ENCODE results near the gene SSTR5.

SSTR5 gene

GRCh38 chr16:1124291-1124690 lies 51.7 kb downstream of the SSTR5 start:
- no peak for DNase-seq (ENCODE audit: low spot score)

- DNase-seq (ENCODE audit: low spot score), result no peak
Measured at GRCh38 chr16:1124795-1125194, 52.2 kb downstream of the SSTR5 start.

DNA sequence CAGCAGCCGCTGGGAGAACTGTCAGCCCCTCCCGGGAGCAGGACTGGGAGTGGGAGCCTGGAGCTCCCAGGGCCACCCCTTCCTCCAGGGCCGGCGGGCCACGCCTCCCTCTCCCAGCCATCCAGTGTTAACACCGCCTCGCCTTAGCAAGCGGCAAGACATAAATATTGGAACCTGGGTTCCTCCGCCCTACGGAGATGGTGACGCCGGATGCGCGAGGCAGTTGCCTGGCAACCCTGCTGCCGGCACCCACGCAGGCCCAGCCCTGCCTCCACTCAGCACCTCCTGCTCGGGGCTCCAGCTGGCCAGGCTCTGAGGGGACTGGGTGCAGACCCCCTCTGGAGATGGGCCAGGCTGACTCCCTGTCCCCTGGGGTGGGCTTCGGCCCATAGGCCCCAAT lies 52.9 kb downstream of the SSTR5 start:
- DNase-seq (ENCODE audit: low spot score), result peak; percentile 68

GRCh38 chr16:1126044-1126443 lies 53.5 kb downstream of the SSTR5 start:
- DNase-seq (ENCODE audit: low spot score), result no peak

DNA sequence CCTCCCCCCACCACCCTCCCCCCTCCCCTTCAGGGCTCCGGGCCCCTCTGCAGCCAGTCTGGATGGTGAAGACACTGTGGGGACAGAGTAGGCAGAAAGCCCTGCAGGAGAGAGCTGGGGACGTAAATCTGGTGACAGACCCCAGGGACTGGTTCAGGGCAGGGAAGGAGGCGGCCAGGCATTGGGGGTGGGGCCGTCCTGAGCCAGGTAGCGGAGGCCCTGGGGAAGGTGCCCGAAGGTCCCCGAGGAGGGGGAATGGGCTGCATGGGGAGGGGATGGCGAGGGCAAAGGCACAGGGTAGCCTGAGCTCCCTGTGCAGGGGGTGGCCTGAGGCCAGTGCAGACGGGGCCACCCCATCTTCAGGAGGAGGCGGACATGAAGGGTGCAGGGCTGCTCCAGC lies 54.0 kb downstream of the SSTR5 start:
- no peak for DNase-seq (ENCODE audit: low spot score)

GRCh38 chr16:1127101-1127500 lies 54.6 kb downstream of the SSTR5 start:
- no peak for DNase-seq (ENCODE audit: low spot score)

GRCh38 chr16:1127971-1128715 lies 55.6 kb downstream of the SSTR5 start:
- no peak for DNase-seq (ENCODE audit: low spot score)

- DNase-seq (ENCODE audit: low spot score), result no peak
Measured at GRCh38 chr16:1129106-1129960, 56.8 kb downstream of the SSTR5 start.

GRCh38 chr16:1130382-1130781 lies 57.8 kb downstream of the SSTR5 start:
- no peak for DNase-seq (ENCODE audit: low spot score)
